Esophagus muscularis mucosa (tissue), 3 donors: ENCODE measurements around the gene BZW1.

Source experiments
- CTCF ChIP-seq, 3 experiments: fragments of 200-600 bp in 2 of 3; fragments of 450-650 bp in 1 of 3; sonication (generic) in 2 of 3; IDR thresholded peaks; one replicate each; pipeline ENCODE4 v1.5.1; 2017 to 2019; ENCODE audit warnings: antibody characterized with exemption in 3 of 3, mild to moderate bottlenecking in 2 of 3, moderate library complexity in 1 of 3
- POLR2A ChIP-seq: fragments of 450-650 bp; IDR thresholded peaks from one replicate; pipeline ENCODE4 v1.6.1; 2017; ENCODE audit warnings: antibody characterized with exemption, moderate library complexity, mild to moderate bottlenecking, low read depth

- TF ChIP-seq POLR2A: no peak
- TF ChIP-seq CTCF (IDR thresholded peaks at IDR 0.05): no peak
These were observed 35.6 kb downstream of the BZW1 start for GRCh38 chr2:200847269-200847668.
